ENCODE results near the gene PDE2A. TPM values are rescaled to one million over a fixed set of nuclear protein-coding genes. Genes with fewer than 3 reads are reported as not detected.

Gene PDE2A
- total RNA-seq (2014; rRNA removed; shearing (Covaris generic)): not detected in 2 replicates

DNA sequence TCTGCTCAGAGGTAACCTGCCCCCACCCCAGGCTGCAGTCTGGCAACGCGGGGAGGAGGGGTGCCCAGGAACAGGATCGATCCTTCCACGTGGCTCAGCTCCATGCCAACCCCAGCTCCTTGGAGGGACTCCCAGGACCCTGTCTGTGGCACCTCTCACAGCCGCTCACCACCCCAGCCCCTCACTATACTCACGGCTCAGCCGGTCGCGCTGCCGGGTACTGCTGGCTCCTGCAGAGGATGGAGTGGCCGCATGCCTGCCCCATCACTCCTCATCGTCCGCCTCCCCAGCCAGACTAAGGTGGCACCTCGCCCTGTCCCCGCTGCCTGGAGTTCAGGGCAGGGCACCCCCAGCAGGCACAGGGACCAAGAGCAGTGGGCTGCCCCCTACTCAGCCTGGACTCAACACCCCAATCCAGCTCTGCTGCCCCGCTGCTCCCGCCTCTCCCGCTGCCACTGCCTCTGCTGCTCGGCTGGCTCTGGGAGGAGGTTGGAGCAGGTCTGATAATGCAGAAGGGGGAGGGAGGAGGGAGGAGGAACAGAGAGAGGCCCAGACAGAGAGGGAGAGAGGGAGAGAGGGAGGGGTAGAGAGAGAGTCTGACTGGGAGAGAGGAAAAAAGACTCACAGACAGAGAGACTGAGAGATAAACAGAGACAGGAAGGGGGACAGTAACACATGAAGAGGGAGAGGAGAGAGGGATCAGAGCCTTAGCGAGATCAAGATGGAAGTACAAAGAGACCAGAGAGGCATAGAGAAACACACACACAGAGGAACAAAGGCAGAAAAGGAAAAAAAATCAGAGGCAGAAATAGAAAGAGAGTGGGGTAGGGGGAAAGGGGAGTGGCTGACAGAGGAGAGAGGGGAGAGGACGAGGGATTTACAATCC, at the start of gene PDE2A:
Gene PDE2A (minus strand): TSS at position 480 of the 886 bp plus-strand sequence. CDS start 215 bp downstream, at position 265.
- Histone ChIP-seq H3K36me3 (no peaks in the 10 kb centered on the region), H3K27me3 (replicated peaks) (peaks cover 20% of the 10 kb centered on the region), H3K4me1 (replicated peaks) (no peaks in the 10 kb centered on the region), H3K27ac (no peak within 1 kb of the TSS), H3K4me3 (no peak within 1 kb of the TSS), H3K9me3 (replicated peaks) (no peaks in the 10 kb centered on the region)
- DNase-seq (ENCODE audit: low read depth in 1 of 2, low spot score in 2 of 2): no peak

DNA sequence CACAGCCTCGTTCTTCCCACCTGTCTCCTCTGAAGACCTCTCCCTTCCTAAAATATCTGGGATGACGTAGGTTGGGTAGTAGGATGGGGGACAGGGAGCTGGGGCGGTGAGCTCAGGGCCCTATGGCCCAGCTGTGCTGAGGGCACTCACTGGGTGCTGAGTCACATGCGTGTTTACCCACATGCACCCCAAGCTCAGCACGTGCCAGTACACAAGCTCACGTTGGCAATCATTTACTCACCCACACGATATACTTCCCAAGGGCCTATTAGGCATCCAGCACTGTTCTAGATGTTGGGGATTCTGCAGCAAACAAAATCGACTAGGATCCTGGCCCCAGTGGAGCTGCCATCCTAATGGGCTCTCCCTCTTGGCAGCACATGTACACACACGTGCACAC, 49.3 kb upstream of the PDE2A start:
- H3K9me3 ChIP-seq (replicated peaks): no peaks in the 10 kb centered on the region
- H3K36me3 ChIP-seq: no peaks in the 10 kb centered on the region
- no peak overlapping the region for H3K4me3 ChIP-seq
- H3K27ac ChIP-seq: no peak overlapping the region
- H3K27me3 ChIP-seq (replicated peaks): no peaks in the 10 kb centered on the region
- peaks cover 10% of the 10 kb centered on the region for H3K4me1 ChIP-seq (replicated peaks)
- no peak for DNase-seq (ENCODE audit: low read depth in 1 of 2, low spot score in 2 of 2)

- no peaks in the 10 kb centered on the region for H3K27me3 ChIP-seq (replicated peaks)
- peaks cover 10% of the 10 kb centered on the region for H3K4me1 ChIP-seq (replicated peaks)
- H3K27ac ChIP-seq: peak overlapping the region; percentile 48; the same call in 1 of the 2 replicates
- DNase-seq (ENCODE audit: low read depth in 1 of 2, low spot score in 2 of 2): peak; percentile 75 to 82
- no peaks in the 10 kb centered on the region for H3K9me3 ChIP-seq (replicated peaks)
- peak overlapping the region; percentile 37 for H3K4me3 ChIP-seq
- H3K36me3 ChIP-seq: no peaks in the 10 kb centered on the region
Measured at GRCh38 chr11:72722050-72722748, 48.0 kb upstream of the PDE2A start.

- Histone ChIP-seq H3K27ac (peak overlapping the region; percentile 48; the same call in 1 of the 2 replicates), H3K9me3 (replicated peaks) (no peaks in the 10 kb centered on the region)
Measured at GRCh38 chr11:72721689-72722049, 47.4 kb upstream of the PDE2A start.

DNA sequence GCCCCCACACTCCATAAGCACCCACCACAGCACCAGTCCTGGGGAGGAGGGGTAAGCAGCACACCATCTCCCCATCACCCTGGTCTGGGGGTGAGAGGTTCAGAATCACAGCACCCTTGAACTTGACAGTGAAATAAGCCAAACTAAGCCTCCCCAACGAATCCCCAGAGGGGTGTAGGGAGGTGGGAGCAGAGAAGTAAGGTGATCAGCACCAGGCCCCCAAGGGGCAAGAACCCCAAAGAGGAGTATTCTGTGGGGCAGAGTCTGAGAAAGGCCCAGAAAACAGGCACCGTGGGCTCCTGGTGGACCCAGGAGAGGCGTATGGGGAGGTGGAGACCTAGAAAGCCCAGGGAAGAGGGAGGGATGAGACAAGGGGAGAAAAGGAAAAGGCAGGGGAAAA, 47.1 kb upstream of the PDE2A start:
- DNase-seq (ENCODE audit: low read depth in 1 of 2, low spot score in 2 of 2): no peak
- Histone ChIP-seq H3K27ac (no peak overlapping the region), H3K36me3 (no peaks in the 10 kb centered on the region), H3K4me3 (peak overlapping the region; percentile 37), H3K27me3 (replicated peaks) (no peaks in the 10 kb centered on the region), H3K9me3 (replicated peaks) (no peaks in the 10 kb centered on the region), H3K4me1 (replicated peaks) (peaks cover 10% of the 10 kb centered on the region)

More at GRCh38 chr11:72721689-72722049, 47.4 kb upstream of the PDE2A start:
- H3K4me1 ChIP-seq (replicated peaks): peaks cover 10% of the 10 kb centered on the region
- H3K4me3 ChIP-seq: peak overlapping the region; percentile 37
- no peaks in the 10 kb centered on the region for H3K36me3 ChIP-seq
- H3K27me3 ChIP-seq (replicated peaks): no peaks in the 10 kb centered on the region
- DNase-seq (ENCODE audit: low read depth in 1 of 2, low spot score in 2 of 2): no peak

DNA sequence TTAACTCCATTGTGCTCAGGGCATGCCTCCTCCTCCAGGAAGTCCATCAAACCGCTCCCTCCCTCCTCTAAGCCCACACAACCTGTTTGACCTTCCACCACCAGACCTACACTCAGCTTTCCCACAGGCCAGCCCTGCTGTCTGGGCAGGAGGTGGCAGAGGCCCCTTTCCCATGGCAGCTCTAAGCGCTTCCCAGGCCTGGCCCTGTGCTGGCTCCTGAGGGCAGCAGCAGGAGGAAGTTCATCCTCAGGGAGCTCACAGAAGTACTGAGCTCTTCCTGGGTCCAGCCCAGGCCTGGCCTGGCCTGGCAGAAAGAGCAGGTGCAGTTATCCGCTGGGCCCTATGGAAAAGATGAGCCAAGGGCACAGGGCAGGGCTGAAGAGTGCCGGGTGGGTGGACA, 46.6 kb upstream of the PDE2A start:
- Histone ChIP-seq H3K36me3 (no peaks in the 10 kb centered on the region), H3K4me1 (replicated peaks) (peaks cover 10% of the 10 kb centered on the region), H3K27me3 (replicated peaks) (no peaks in the 10 kb centered on the region), H3K4me3 (no peak overlapping the region), H3K27ac (no peak overlapping the region), H3K9me3 (replicated peaks) (no peaks in the 10 kb centered on the region)
- DNase-seq (ENCODE audit: low read depth in 1 of 2, low spot score in 2 of 2): no peak

DNA sequence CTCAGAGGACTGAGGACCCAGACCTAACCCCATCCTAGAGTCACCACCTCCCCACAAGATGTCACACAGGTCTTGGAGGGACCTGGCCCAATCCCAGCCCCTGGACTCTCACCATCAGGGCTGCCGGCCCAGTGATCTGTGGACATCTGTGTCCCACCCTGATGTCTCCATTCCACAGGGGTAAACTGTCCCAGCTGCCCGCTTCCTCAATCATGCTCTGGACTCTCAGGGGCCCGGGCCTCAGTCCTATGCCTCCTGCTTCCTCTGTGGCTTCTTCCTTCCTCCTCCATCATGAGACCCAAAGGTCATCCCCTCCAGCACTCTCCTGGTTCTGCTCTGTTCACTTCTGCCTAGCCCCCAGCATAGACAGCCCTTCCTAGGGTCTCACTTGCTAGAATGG, 45.8 kb upstream of the PDE2A start:
- H3K27me3 ChIP-seq (replicated peaks): no peaks in the 10 kb centered on the region
- no peak overlapping the region for H3K27ac ChIP-seq
- H3K36me3 ChIP-seq: no peaks in the 10 kb centered on the region
- H3K4me3 ChIP-seq: no peak overlapping the region
- H3K4me1 ChIP-seq (replicated peaks): peaks cover 10% of the 10 kb centered on the region
- DNase-seq (ENCODE audit: low read depth in 1 of 2, low spot score in 2 of 2): no peak
- no peaks in the 10 kb centered on the region for H3K9me3 ChIP-seq (replicated peaks)

- Histone ChIP-seq H3K36me3 (no peaks in the 10 kb centered on the region), H3K4me3 (no peak overlapping the region), H3K9me3 (replicated peaks) (no peaks in the 10 kb centered on the region), H3K27me3 (replicated peaks) (no peaks in the 10 kb centered on the region), H3K27ac (no peak overlapping the region), H3K4me1 (replicated peaks) (peaks cover 10% of the 10 kb centered on the region)
- no peak for DNase-seq (ENCODE audit: low read depth in 1 of 2, low spot score in 2 of 2)
Measured at GRCh38 chr11:72719551-72719950, 45.3 kb upstream of the PDE2A start.

DNA sequence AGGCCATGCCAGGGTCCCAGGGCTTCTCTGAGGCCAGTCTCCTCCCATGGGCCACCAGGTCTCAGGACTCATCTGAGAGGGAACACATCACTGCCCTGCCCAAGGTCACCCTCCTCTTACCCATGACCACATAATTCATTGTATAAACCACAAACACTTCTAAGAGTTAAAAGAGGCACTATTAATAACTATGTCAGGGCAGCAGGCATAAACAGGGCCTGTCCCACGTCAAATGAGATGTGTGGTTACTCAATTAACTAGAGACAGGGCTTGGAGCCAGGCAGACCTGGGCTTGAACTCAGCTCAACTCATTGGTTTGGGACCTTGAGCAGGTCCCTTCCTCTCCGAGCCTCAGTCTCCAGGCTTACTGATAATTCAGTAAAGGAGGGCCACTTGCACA, 44.9 kb upstream of the PDE2A start:
- DNase-seq (ENCODE audit: low read depth in 1 of 2, low spot score in 2 of 2): no peak
- Histone ChIP-seq H3K4me3 (no peak overlapping the region), H3K9me3 (replicated peaks) (no peaks in the 10 kb centered on the region), H3K27me3 (replicated peaks) (no peaks in the 10 kb centered on the region), H3K4me1 (replicated peaks) (peaks cover 10% of the 10 kb centered on the region), H3K36me3 (no peaks in the 10 kb centered on the region), H3K27ac (no peak overlapping the region)

DNA sequence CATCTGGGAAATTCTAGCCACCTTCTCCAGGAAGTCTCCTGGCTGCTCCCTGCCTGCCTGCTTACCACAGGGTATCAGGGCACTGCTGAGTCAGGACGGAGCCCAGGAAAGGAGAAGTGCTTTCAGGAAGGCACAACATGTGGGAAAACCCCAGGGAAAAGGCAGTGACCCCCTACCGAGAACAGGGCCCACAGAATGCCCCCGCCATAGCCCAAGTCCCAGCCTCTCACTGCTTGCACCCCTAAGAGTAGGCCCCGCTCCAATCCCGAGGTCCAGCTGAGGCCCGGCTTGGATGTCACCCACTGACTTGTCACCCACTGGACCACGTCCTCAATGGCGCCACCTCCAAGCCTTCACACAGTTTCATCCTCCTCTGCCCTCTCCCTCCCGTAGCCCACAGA, 43.9 kb upstream of the PDE2A start:
- Histone ChIP-seq H3K9me3 (replicated peaks) (no peaks in the 10 kb centered on the region), H3K4me3 (no peak overlapping the region), H3K27ac (no peak overlapping the region), H3K27me3 (replicated peaks) (no peaks in the 10 kb centered on the region), H3K36me3 (no peaks in the 10 kb centered on the region), H3K4me1 (replicated peaks) (peaks cover 10% of the 10 kb centered on the region)
- no peak for DNase-seq (ENCODE audit: low read depth in 1 of 2, low spot score in 2 of 2)

GRCh38 chr11:72716788-72717435, 42.7 kb upstream of the PDE2A start:
- H3K4me1 ChIP-seq (replicated peaks): peaks cover 3% of the 10 kb centered on the region; the same call in 1 of the 2 replicates

GRCh38 chr11:72716290-72716689, 42.1 kb upstream of the PDE2A start:
- no peaks in the 10 kb centered on the region for H3K27me3 ChIP-seq (replicated peaks)
- H3K9me3 ChIP-seq (replicated peaks): no peaks in the 10 kb centered on the region
- H3K27ac ChIP-seq: no peak overlapping the region
- H3K36me3 ChIP-seq: no peaks in the 10 kb centered on the region
- no peak for DNase-seq (ENCODE audit: low read depth in 1 of 2, low spot score in 2 of 2)
- no peak overlapping the region for H3K4me3 ChIP-seq
- no peaks in the 10 kb centered on the region for H3K4me1 ChIP-seq (replicated peaks)

More at GRCh38 chr11:72716788-72717435, 42.7 kb upstream of the PDE2A start:
- no peaks in the 10 kb centered on the region for H3K9me3 ChIP-seq (replicated peaks)
- no peak overlapping the region for H3K4me3 ChIP-seq
- no peak overlapping the region for H3K27ac ChIP-seq
- no peaks in the 10 kb centered on the region for H3K36me3 ChIP-seq
- no peaks in the 10 kb centered on the region for H3K27me3 ChIP-seq (replicated peaks)
- no peak for DNase-seq (ENCODE audit: low read depth in 1 of 2, low spot score in 2 of 2)

DNA sequence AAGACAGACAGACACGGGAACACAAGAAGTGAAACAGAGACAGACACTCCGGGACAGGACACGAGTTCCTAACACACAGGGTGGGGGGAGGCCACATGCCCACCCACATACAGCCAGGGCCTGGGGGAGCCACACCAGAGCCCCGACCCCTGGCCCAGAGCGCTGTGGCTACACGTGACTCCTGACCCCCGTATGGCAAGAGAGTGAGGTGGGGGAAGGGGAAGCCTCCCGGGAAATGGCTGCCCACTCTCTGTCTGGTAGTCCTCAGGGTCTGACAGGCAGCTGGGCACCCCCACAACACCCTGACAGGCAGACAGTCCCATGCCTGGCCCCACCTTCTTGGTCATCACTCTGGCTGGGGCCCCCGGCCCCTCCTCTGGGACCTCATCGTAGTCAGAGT, 38.6 kb upstream of the PDE2A start:
- DNase-seq (ENCODE audit: low read depth in 1 of 2, low spot score in 2 of 2): no peak
- H3K27me3 ChIP-seq (replicated peaks): no peaks in the 10 kb centered on the region
- H3K27ac ChIP-seq: no peak overlapping the region
- no peak overlapping the region for H3K4me3 ChIP-seq
- no peaks in the 10 kb centered on the region for H3K9me3 ChIP-seq (replicated peaks)
- H3K4me1 ChIP-seq (replicated peaks): no peaks in the 10 kb centered on the region
- H3K36me3 ChIP-seq: no peaks in the 10 kb centered on the region

Data from SJSA1 (cell line).